D341Med (cell line): ENCODE data around the gene MICAL3.
"Not testable (repeated sequence)": the region's sequence is repeated elsewhere in the genome, so short reads cannot be mapped to it uniquely, and the experiment has no call there.

Source experiments
- DNase-seq: peaks from one replicate; pipeline ENCODE4 v3.0.0; 2012; ENCODE audit warnings: low spot score

Gene MICAL3

DNA sequence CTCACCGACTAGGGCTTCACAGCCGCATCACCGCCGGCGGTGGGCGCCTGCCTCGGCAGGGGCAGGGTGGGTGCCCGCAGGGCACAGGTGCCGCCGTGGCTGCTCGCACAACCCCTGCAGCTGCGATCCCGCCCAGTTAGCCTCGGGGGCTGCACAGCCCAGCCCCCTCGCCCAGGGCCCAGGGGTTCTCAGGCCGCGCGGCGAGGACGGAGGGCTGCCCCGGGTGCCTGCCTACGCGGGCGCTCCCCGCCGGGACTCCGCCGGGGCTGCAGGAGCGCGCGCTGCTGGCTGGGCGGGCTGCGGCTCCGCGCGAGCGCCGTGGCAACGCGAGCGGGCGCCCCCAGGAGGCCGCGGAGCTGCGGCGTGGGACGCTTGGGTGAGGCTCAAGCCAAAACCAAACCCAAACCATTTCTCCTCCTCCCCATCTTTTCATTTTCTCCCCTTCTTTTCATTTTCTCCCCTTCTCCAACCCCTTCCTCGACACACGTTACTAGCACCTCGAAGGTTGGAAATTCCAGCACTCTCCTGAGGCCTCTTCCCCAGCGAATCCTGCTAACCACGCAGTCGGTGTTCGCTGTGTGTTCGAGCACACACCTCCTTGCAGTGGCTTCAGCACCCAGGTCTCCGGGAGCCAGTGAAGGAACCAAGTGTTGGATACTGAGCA lies at the start of gene MICAL3:
TSS of gene MICAL3 (minus strand) at position 286 of the 664 bp plus-strand sequence. CDS start 117,749 bp downstream, outside the sequence.
- DNase-seq, result peak; percentile 94

DNA sequence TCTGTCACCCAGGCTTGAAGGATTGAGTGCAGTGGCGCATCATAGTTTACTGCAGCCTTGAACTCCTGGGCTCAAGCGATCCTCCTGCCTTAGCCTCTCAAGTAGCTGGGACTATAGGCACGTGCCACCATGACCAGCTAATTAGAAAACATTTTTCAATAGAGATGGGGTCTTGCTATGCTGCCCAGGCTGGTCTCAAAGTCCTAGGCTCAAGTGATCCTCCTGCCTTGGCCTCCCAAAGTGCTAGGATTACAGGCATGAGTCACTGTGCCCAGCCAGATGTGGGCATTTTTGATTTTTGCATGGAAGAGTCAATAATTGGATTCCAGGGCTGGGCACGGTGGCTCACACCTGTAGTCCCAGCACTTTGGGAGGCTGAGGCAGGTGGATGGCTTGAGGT lies 49.6 kb upstream of the MICAL3 start:
- not testable (repeated sequence) for DNase-seq

- DNase-seq, result no peak
Observed at GRCh38 chr22:18073467-18073866, 49.1 kb upstream of the MICAL3 start.

- DNase-seq, result no peak
Observed at GRCh38 chr22:18071968-18072310, 47.6 kb upstream of the MICAL3 start.

DNA sequence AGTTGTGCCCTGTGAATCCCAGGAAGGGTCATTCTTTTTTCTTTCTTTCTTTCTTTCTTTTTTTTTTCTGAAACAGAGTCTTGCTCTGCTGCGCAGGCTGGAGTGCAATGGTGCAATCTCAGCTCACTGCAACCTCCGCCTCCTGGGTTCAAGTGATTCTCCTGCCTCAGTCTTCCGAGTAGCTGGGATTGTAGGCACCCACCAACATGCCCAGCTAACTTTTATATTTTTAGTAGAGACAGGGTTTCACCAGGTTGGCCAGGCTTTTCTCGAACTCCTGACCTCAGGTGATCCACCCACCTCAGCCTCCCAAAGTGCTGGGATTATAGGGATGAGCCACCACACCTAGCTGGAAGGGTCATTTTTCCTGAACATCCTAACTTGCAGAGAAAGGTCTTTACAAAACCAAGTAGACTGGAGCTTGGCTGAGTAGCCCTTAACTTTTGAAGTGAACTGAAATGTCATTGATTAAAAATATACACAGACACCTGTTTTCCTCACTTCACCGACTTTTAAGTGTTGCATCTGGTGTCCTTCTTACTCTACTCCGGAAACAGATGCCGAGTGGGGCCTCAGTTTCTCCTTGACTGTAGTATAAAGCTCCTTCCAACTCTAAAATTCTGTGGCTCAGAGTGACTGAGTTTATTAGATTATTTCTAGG lies 47.1 kb upstream of the MICAL3 start:
- DNase-seq, result not testable (repeated sequence)

GRCh38 chr22:18070556-18071306 lies 46.4 kb upstream of the MICAL3 start:
- no peak for DNase-seq

DNA sequence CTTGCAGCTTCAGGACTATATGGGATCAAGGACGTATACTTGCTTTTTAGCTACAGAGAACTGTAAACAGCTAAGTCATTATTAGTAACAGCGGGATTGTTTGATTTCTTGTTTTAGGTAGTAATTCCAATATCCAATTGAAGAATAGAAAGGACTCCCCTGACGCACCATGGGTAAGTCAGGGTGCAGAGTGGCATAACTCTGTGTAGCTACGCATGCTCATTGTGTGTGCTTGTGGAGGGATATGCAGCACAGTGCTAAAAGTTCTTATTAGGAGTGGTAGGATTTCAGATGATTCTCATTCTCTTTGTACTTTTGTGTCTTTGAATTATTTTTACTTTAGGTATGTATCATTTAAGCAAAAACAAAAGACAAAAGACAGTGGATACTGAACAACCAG lies 45.7 kb upstream of the MICAL3 start:
- no peak for DNase-seq

GRCh38 chr22:18069041-18069440 lies 44.7 kb upstream of the MICAL3 start:
- no peak for DNase-seq

- no peak for DNase-seq
Observed at GRCh38 chr22:18068381-18068988, 44.1 kb upstream of the MICAL3 start.

- no peak for DNase-seq
Observed at GRCh38 chr22:18067548-18068341, 43.4 kb upstream of the MICAL3 start.

DNA sequence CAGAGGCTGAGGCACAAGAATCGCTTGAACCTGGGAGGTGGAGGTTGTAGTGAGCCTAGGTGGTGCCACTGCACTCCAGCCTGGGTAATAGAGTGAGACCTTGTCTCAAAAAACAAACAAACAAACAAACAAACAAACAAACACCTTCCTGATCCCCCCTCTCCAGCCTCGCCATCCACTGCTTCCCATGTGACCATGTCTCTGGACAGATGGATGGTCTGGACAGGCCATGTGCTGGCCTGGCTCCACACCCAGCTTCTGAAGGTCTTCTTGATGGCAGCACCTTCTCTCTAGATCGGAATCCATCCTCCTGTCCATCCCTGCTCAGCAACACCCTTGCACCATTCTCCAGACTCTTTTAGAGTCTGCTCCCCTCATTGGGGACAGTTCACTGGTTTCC lies 42.8 kb upstream of the MICAL3 start:
- DNase-seq, result no peak

DNA sequence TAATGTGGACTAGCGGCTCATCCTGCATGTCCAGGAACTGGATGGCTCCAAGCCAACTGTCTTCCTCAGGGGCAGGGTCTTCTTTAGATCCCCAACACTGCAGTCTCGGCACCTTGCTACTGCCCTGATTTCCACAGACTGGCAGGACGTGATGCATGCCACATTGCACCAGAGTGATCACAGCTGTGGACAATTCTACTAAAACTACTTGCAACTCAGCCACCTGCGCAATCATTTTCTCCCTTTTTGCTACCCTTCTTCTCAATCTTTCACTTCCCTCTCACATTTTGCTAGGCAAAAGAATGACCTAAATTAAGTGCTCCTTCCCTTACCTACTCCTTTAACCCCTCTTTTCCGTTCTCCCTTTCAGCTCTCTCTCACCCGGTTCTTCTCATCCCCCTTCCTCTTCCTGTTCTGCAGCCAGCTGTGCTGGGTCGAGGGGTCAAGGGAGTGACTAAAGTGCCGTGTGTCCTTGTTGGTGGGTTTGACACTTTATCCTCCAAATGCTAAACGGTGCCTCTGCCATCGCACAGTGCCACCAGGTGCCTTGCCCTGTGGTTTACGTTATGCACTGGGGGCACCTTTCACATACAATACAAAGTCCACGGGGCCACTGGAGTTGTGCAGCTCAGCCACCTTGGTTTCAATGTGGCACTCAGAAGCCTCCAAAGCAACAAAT lies 42.0 kb upstream of the MICAL3 start:
- DNase-seq, result no peak

- no peak for DNase-seq
Observed at GRCh38 chr22:18065256-18065655, 40.9 kb upstream of the MICAL3 start.

DNA sequence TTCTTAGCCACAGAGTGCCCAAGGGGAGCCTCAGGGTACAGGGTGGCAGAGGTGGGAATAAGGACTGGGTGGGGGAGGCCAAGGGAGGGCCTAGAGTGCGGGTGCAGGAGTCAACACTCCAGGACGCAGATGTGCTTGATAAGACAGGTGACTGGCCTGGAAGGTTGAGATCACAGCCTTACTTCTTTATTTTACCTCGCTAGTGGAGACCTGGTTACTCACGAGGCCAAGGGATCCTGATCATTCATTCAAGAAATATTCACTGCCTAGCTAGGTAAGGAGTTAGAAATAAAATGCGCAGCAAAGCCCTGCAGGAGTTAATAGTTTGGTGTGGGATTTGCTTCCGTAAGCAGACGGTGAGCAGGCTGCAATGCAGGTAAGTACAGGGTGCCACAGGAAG lies 40.3 kb upstream of the MICAL3 start:
- no peak for DNase-seq

DNA sequence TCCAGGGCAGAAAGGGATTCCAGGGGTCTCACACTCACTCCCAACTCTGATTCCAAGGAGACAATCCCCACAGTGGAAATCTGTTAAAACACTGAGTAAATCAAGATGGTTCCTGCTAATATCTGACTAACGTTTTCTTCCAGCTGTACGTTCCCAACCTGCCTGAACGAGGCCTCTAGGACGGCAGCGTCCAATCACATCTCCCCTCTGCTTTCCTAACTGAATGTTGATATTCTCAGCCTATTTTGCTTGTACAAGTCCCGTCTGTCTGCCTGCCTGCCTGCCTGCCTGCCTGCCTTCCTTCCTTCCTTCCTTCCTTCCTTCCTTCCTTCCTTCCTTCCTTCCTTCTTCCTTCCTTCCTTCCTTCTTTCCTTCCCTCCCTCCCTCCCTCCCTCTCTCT lies 39.4 kb upstream of the MICAL3 start:
- not testable (repeated sequence) for DNase-seq

DNA sequence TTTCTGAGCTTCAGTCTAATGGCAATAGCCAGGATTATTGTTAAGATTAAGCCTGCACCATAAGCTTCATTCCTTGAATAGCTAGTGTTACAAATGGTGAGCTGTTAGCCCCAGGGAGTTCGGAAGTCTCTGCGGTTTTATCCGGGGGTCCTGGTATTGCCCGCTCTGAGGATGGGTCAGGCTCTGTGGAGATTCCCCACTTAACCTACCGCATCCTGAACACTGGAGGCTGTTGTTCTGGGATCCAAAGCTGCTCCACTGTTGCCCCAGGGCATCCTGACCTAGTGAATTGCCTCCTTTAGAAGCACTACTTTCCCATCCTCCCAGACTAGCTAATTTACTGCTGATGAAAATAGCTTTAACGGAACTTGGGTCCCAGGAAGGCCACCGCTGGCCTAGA lies 38.9 kb upstream of the MICAL3 start:
- no peak for DNase-seq

- no peak for DNase-seq
Observed at GRCh38 chr22:18062421-18062820, 38.1 kb upstream of the MICAL3 start.

DNA sequence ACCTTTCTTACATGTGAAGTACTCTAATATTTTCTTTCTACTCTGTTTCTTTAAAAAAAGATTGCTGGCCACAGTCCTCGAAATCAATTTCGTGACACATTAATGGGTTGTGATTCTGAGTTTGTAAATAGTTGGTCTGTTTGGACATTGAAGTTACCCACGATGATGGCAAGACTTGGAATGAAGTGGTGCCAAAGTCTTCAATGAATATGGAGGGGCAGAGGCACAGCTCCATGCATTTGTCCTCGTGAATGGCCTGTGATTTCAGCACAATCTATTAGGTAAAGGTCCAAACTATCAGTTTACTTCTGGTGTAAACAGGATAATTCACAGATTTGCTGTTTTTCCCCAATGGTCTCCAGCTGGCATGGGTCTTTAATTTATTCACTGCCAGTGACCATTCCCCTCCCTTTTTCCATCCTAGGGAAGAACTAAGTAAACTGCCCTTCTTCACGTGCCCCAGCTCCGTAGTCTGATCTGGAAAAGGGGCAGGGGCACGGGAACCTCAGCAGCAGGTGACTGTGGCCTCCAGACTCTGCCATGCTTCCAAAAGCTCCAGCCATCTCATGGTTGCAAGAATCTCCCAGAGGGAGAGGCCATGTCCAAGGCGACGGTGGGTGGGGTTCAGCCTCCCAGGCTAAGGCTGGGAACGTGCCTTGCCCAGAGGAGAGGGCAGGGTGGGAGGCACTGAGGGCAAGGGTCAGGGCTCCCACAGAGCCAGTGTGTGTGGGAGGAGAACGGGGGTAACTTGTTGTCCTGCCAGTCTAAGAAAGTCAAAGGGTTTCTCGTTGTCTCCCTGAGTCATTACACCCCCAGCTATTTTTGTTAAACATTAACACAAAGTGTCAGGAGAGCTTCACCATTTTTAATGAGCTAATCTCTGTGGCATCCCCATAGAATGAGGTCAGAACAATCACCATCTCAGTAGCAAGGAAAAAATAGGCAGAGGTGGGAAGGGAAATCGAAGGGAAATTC lies 36.6 kb upstream of the MICAL3 start:
- DNase-seq, result no peak

- DNase-seq, result no peak
Observed at GRCh38 chr22:18059991-18060390, 35.6 kb upstream of the MICAL3 start.

DNA sequence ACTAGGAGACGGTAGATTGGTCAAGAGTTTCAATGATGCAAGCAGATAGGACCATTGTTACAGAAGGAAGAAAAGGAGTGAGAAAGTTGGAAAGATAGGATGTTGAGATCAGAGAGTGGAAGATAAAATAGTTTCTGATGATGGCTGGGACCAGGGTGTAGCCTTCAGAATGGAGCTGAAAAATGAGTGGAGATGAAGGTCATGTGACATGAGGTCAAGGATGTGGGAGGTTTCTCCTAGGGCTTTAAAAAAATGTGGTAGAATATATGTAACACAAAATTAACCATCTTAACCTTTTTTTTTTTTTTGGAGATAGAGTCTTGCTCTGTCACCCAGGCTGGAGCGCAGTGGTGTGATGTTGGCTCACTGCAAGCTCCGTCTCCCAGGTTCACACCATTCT lies 35.1 kb upstream of the MICAL3 start:
- DNase-seq, result no peak
